ENCODE data around the gene HPCAL1.

The HPCAL1 gene

GRCh38 chr2:10306901-10307463, 4.3 kb downstream of the HPCAL1 start:
- no peak for DNase-seq
- no peak overlapping the region for H3K9ac ChIP-seq (ENCODE audit: low read length)
- H3K36me3 ChIP-seq (ENCODE audit: control insufficient read depth in 1 of 2, insufficient read depth in 2 of 2, low read length in 2 of 2) = no peaks in the 10 kb centered on the region
- no peak overlapping the region for H2BK120ac ChIP-seq (ENCODE audit: insufficient read depth, low read length, poor library complexity)
- peaks cover 9% of the 10 kb centered on the region for H3K79me2 ChIP-seq (ENCODE audit: control insufficient read depth, insufficient read depth, low read length, poor library complexity)
- no peak overlapping the region for H2BK5ac ChIP-seq (ENCODE audit: low read depth, low read length, poor library complexity)
- peaks cover 20% of the 10 kb centered on the region for H3K27me3 ChIP-seq (ENCODE audit: insufficient read depth, low read length)
- H4K8ac ChIP-seq (ENCODE audit: low read depth, low read length) = no peak overlapping the region
- H2AK5ac ChIP-seq (ENCODE audit: low read length) = no peak overlapping the region
- H3K4me1 ChIP-seq (ENCODE audit: control insufficient read depth in 1 of 2, insufficient read depth in 2 of 2, low read length in 2 of 2) = peaks cover 13 to 16% of the 10 kb centered on the region in 2 experiments
- no peak overlapping the region for H3K18ac ChIP-seq (ENCODE audit: low read length)
- peaks cover 12% of the 10 kb centered on the region for H3K79me1 ChIP-seq (ENCODE audit: low read length)
- peaks cover 3% of the 10 kb centered on the region for H3K9me3 ChIP-seq (ENCODE audit: insufficient read depth, low read depth, low read length)
- no peak overlapping the region for H2BK12ac ChIP-seq (ENCODE audit: low read length)
- H3K14ac ChIP-seq (ENCODE audit: low read length) = no peak overlapping the region
- H3K27ac ChIP-seq (ENCODE audit: low read depth, low read length) = no peak overlapping the region
- no peak overlapping the region for H3K4me3 ChIP-seq (ENCODE audit: low read depth, low read length)
- H3K4me2 ChIP-seq (ENCODE audit: low read length) = no peak overlapping the region
- no CpG with 5 or more reads among the region's 4 CpGs for WGBS (ENCODE audit: extremely low coverage, insufficient coverage, insufficient read length)
- H4K91ac ChIP-seq (ENCODE audit: low read depth, low read length) = no peak overlapping the region
- no peak overlapping the region for H3K4ac ChIP-seq (ENCODE audit: low read depth, low read length)
- H4K12ac ChIP-seq (ENCODE audit: low read depth, low read length) = no peak overlapping the region
- no peak overlapping the region for H3K23ac ChIP-seq (ENCODE audit: low read length)
- no peak overlapping the region for H2AFZ ChIP-seq (ENCODE audit: insufficient read depth, low read length, poor library complexity)

- no peak overlapping the region for H3K4me3 ChIP-seq (ENCODE audit: low read depth, low read length)
- H2AFZ ChIP-seq (ENCODE audit: insufficient read depth, low read length, poor library complexity) = no peak overlapping the region
- H4K8ac ChIP-seq (ENCODE audit: low read depth, low read length) = no peak overlapping the region
- no peak overlapping the region for H2BK120ac ChIP-seq (ENCODE audit: insufficient read depth, low read length, poor library complexity)
- no peak overlapping the region for H4K91ac ChIP-seq (ENCODE audit: low read depth, low read length)
- H2AK5ac ChIP-seq (ENCODE audit: low read length) = no peak overlapping the region
- H3K27ac ChIP-seq (ENCODE audit: low read depth, low read length) = no peak overlapping the region
- no CpG with 5 or more reads among the region's 7 CpGs for WGBS (ENCODE audit: extremely low coverage, insufficient coverage, insufficient read length)
- H3K4me1 ChIP-seq (ENCODE audit: control insufficient read depth in 1 of 2, insufficient read depth in 2 of 2, low read length in 2 of 2) = peaks cover 11 to 13% of the 10 kb centered on the region in 2 experiments
- peaks cover 8% of the 10 kb centered on the region for H3K79me1 ChIP-seq (ENCODE audit: low read length)
- no peak overlapping the region for H2BK12ac ChIP-seq (ENCODE audit: low read length)
- H3K23ac ChIP-seq (ENCODE audit: low read length) = no peak overlapping the region
- no peak overlapping the region for H3K9ac ChIP-seq (ENCODE audit: low read length)
- H3K79me2 ChIP-seq (ENCODE audit: control insufficient read depth, insufficient read depth, low read length, poor library complexity) = peaks cover 9% of the 10 kb centered on the region
- H3K18ac ChIP-seq (ENCODE audit: low read length) = no peak overlapping the region
- H2BK5ac ChIP-seq (ENCODE audit: low read depth, low read length, poor library complexity) = no peak overlapping the region
- H3K27me3 ChIP-seq (ENCODE audit: insufficient read depth, low read length) = peaks cover 20% of the 10 kb centered on the region
- H3K4ac ChIP-seq (ENCODE audit: low read depth, low read length) = no peak overlapping the region
- no peaks in the 10 kb centered on the region for H3K36me3 ChIP-seq (ENCODE audit: control insufficient read depth in 1 of 2, insufficient read depth in 2 of 2, low read length in 2 of 2)
- H3K9me3 ChIP-seq (ENCODE audit: insufficient read depth, low read depth, low read length) = peaks cover 3% of the 10 kb centered on the region
- no peak overlapping the region for H4K12ac ChIP-seq (ENCODE audit: low read depth, low read length)
- no peak overlapping the region for H3K14ac ChIP-seq (ENCODE audit: low read length)
- DNase-seq = no peak
- no peak overlapping the region for H3K4me2 ChIP-seq (ENCODE audit: low read length)
These were observed 5.0 kb downstream of the HPCAL1 start for GRCh38 chr2:10307561-10308156.

GRCh38 chr2:10308866-10309265, 6.2 kb downstream of the HPCAL1 start:
- Histone ChIP-seq H3K27me3 (ENCODE audit: insufficient read depth, low read length) (peaks cover 9% of the 10 kb centered on the region), H3K4ac (ENCODE audit: low read depth, low read length) (no peak overlapping the region), H2AK5ac (ENCODE audit: low read length) (no peak overlapping the region), H3K4me1 (ENCODE audit: control insufficient read depth in 1 of 2, insufficient read depth in 2 of 2, low read length in 2 of 2) (peaks cover 5% of the 10 kb centered on the region in 2 experiments), H3K36me3 (ENCODE audit: control insufficient read depth in 1 of 2, insufficient read depth in 2 of 2, low read length in 2 of 2) (no peaks in the 10 kb centered on the region), H3K27ac (ENCODE audit: low read depth, low read length) (no peak overlapping the region), H2BK12ac (ENCODE audit: low read length) (no peak overlapping the region), H4K12ac (ENCODE audit: low read depth, low read length) (no peak overlapping the region), H3K9ac (ENCODE audit: low read length) (no peak overlapping the region), H3K9me3 (ENCODE audit: insufficient read depth, low read depth, low read length) (no peaks in the 10 kb centered on the region), H3K23ac (ENCODE audit: low read length) (no peak overlapping the region), H3K79me2 (ENCODE audit: control insufficient read depth, insufficient read depth, low read length, poor library complexity) (no peaks in the 10 kb centered on the region), H3K79me1 (ENCODE audit: low read length) (no peaks in the 10 kb centered on the region), H2AFZ (ENCODE audit: insufficient read depth, low read length, poor library complexity) (no peak overlapping the region), H3K18ac (ENCODE audit: low read length) (no peak overlapping the region), H3K4me2 (ENCODE audit: low read length) (no peak overlapping the region), H4K8ac (ENCODE audit: low read depth, low read length) (no peak overlapping the region), H3K14ac (ENCODE audit: low read length) (no peak overlapping the region), H4K91ac (ENCODE audit: low read depth, low read length) (no peak overlapping the region), H2BK5ac (ENCODE audit: low read depth, low read length, poor library complexity) (no peak overlapping the region), H3K4me3 (ENCODE audit: low read depth, low read length) (no peak overlapping the region), H2BK120ac (ENCODE audit: insufficient read depth, low read length, poor library complexity) (no peak overlapping the region)
- DNase-seq = no peak
- WGBS (ENCODE audit: extremely low coverage, insufficient coverage, insufficient read length) = no CpG with 5 or more reads among the region's 2 CpGs

- Histone ChIP-seq H4K8ac (ENCODE audit: low read depth, low read length) (no peak overlapping the region), H2BK120ac (ENCODE audit: insufficient read depth, low read length, poor library complexity) (no peak overlapping the region), H3K79me2 (ENCODE audit: control insufficient read depth, insufficient read depth, low read length, poor library complexity) (no peaks in the 10 kb centered on the region), H2AFZ (ENCODE audit: insufficient read depth, low read length, poor library complexity) (no peak overlapping the region), H2AK5ac (ENCODE audit: low read length) (no peak overlapping the region), H3K79me1 (ENCODE audit: low read length) (no peaks in the 10 kb centered on the region), H3K4me1 (ENCODE audit: control insufficient read depth in 1 of 2, insufficient read depth in 2 of 2, low read length in 2 of 2) (peaks cover under 1% of the 10 kb centered on the region in 2 experiments), H3K9me3 (ENCODE audit: insufficient read depth, low read depth, low read length) (no peaks in the 10 kb centered on the region), H3K36me3 (ENCODE audit: control insufficient read depth in 1 of 2, insufficient read depth in 2 of 2, low read length in 2 of 2) (no peaks in the 10 kb centered on the region), H3K18ac (ENCODE audit: low read length) (no peak overlapping the region), H3K27ac (ENCODE audit: low read depth, low read length) (no peak overlapping the region), H3K4me2 (ENCODE audit: low read length) (no peak overlapping the region), H4K12ac (ENCODE audit: low read depth, low read length) (no peak overlapping the region), H3K14ac (ENCODE audit: low read length) (no peak overlapping the region), H3K4ac (ENCODE audit: low read depth, low read length) (no peak overlapping the region), H3K27me3 (ENCODE audit: insufficient read depth, low read length) (peaks cover 5% of the 10 kb centered on the region), H3K9ac (ENCODE audit: low read length) (no peak overlapping the region), H2BK12ac (ENCODE audit: low read length) (no peak overlapping the region), H3K4me3 (ENCODE audit: low read depth, low read length) (no peak overlapping the region), H4K91ac (ENCODE audit: low read depth, low read length) (no peak overlapping the region), H2BK5ac (ENCODE audit: low read depth, low read length, poor library complexity) (no peak overlapping the region), H3K23ac (ENCODE audit: low read length) (no peak overlapping the region)
- WGBS (ENCODE audit: extremely low coverage, insufficient coverage, insufficient read length) = no CpG with 5 or more reads among the region's 3 CpGs
- DNase-seq = no peak
These were observed 6.6 kb downstream of the HPCAL1 start for GRCh38 chr2:10309286-10309685.
